GM18951 (cell line): ENCODE measurements around the gene FAM13A.

ENCODE experiments used
- POLR2A ChIP-seq: IDR thresholded peaks from 4 replicates; pipeline ENCODE4 v1.6.1; 2011; ENCODE audit warnings: mild to moderate bottlenecking; ENCODE audit not compliant: insufficient read length, insufficient read depth; ENCODE audit errors: extremely low read depth
- in situ Hi-C: fragments of 300-500 bp; cut with MboI; formaldehyde crosslinking; loops from one replicate; pipeline ENCODE4 v1.12.0; 2022; ENCODE audit warnings: low sequenced_read_pairs, mixed read lengths, inconsistent platforms; ENCODE audit not compliant: unreplicated experiment

Gene FAM13A

DNA sequence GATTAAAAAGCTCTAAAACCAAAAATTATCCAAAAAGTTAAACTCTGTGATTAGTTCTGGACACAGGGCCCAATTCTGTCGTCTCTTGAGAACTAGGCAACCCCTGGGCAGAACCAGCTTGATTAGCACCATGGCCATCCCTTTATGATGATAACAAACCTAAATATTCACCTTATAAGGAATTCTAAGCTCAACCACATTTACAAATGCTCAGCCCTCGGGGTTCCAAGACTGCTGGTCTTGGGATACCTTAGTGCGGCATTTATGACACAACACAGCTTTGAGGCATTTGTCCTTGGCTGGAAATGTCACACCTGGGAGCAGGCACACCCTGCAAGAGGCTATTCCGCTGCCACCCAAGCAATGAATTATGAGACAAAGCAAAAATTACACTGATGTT, 331.8 kb downstream of the FAM13A start:
- in situ Hi-C loops: no loop called here
- TF ChIP-seq POLR2A: no peak

DNA sequence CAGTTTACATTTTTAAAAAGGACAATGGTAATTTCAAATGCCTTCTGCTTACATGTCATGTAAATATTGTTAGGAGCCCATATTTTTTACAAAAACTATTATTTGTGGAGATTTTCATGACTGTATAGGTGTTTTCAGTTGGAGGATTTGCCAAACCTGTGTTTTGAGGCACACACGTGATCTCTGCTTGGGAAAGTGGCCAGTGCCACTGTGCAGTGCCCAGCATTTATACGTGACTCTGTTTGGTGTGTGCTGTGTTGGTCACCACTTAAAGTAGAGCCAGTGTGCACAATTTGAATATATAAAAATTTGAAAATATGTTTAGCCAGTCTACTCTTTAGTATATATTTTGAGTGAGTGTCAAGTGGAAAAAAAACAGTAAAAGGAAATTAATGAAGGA, 332.6 kb downstream of the FAM13A start:
- in situ Hi-C loops: no loop called here
- no peak for TF ChIP-seq POLR2A

DNA sequence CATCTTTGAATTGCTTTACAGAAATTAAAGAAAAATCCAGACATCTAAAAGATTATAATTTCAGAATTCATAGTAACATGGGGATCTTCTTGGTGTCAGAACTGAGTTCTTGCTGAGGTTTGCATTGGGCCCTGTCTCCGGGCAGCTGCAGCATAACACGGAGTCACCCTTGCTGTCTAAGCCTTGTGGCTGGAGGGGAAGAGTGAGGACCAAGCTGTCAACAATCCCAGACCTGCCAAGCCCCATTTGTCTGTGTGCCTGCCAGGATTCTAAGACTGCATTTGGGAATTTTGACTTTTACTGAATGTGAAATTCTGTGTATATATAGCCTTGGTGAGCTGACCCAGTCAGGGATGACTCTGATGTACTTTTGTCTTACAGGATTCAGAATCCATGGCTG, 334.2 kb downstream of the FAM13A start:
- TF ChIP-seq POLR2A: no peak
- in situ Hi-C loops: no loop called here

DNA sequence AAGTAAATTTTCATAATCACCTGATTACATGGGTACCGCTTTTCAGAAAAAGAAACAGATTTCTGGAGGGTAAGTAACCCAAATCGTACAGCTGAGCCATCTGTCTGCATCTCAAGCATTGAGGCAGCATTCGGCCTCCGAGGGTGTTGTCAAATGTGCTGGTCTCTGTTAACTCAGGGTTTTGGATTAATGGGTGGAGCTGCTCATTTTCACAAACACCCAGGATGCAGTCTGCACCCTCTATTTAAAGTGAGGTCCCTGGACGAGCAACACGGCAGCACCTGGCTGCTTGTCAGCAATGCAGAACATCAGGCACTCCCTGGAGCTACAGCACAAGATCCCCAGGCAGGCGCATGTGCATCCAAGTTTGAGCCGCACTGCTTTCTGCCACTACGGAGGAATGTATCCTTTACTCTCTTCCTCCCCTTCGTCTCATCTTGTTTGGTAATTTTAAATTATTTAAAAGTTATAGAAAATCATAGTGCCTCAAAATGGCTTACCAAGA, 334.7 kb downstream of the FAM13A start:
- in situ Hi-C loops: no loop called here
- no peak for TF ChIP-seq POLR2A

DNA sequence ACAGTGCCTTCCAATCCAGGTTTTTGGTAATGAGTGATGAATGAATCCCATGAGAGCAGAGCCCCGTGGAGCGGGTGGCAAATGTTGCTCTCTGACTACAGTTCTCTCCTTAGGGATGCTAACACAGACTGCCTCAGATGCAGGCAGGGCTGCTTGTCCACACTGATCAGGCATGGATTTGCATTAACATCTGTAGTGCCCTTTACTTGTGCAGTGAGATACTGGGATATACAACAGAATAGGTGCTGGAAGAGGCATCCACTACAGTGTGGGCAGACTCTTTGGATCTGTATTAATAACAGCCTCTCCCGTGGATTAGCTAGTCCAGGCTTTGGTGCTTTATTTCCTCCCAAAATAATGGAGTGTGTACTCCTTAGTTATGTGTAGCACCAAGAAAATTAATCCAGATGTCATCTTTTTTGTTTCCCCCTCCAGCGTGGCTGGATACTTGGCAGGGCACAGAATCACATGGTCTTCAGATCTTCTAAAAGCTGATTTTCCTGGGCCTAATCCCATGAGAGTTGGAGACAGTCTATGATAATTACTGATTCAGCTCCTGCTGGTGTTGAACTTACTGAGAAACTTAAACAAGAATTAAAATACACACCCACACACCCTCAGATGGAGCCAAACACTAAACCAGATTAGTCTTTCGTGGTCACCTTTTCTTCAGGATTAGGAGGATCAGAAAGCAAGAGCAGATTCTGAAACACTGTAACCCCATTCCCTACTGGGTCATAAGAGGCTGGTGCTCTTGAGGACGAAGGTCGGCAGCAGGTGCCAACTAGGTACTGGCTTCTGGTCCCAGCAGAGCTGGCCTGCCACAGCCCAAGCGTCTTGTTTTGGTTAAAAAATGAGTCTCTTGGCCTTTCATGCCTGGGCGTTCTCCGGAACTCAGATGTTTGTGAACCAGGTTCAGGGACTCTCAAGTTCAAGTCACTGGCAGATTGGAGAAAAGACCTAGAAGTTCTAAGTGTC, 336.2 kb downstream of the FAM13A start:
- in situ Hi-C loops: no loop called here

DNA sequence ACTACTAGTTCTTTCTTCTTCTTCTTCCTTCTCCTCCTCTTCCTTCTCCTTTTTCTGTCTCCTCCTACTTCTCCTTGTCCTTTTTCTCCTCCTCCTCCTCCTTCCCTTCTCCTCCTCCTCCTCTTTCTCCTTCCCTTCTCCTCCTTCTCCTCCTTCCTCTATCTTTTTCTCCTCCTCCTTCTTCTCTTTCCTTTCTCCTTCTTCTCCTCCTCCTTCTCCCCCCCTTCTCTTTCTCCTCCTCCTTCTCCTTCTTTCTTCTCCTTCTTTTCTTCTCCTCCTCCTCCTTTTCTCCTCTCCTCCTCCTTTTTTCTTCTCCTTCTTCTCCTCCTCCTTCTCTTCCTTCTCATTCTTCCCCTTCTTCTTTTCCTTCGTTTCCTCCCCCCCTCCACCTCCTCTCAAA, 337.6 kb downstream of the FAM13A start:
- no peak for TF ChIP-seq POLR2A
- in situ Hi-C loops: no loop called here

More for the DNA sequence above, 336.2 kb downstream of the FAM13A start:
- no peak for TF ChIP-seq POLR2A

DNA sequence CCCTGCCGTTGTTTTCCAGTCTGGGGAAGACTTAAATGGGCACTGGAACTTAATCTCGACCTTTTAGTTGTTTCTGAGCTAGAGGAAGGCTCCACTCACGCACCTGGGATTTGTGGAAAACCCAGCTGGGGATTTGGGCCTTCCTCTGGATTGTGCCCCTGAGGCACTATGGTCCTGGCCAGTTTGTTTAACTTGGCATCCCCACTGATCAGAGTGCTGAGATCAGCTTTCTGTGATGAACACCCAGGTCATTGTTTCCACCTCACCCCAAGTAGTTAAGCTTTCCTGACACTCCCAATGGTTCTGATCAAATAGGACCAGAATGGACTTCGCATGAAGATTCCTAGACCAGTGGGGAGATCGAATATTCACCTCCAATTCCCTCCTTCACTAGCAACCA, 338.9 kb downstream of the FAM13A start:
- in situ Hi-C loops: no loop called here
- TF ChIP-seq POLR2A: no peak

DNA sequence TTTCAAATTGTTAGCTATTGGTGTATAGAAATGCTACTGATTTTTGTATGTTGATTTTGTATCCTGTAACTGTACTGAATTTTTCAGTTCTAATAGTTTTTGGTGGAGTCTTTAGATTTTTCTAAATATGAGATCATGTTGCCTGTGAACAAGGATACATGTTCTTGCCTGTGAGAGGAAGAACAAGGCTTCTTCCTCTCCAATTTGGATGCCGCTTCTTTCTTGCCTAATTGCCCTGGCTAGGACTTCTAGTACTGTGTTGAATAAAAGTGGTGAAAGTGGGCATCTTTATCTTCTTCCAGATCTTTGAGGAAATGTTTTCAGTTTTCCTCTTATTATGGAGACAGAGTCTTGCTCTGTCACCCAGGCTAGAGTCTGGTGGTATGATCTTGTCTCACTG, 343.2 kb downstream of the FAM13A start:
- in situ Hi-C loops: no loop called here
- no peak for TF ChIP-seq POLR2A

DNA sequence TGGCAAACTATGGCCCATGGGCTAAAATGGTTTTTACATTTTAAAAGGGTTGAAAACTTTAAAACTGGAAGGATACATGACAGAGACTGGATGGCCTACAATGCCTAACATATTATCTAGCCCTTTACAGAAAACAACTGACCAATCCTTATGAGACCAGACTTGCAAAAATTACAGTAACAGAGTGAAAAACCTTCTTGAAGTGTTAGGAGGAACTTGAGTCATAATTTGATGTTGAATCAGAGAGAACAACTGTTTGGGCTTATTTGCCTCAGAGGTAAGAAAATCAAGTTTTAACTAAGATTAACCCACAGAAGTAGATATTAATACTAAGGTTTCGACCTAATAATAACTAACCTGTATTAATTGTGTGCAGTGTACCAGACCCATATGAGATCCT, 347.0 kb downstream of the FAM13A start:
- no peak for TF ChIP-seq POLR2A
- in situ Hi-C loops: no loop called here

DNA sequence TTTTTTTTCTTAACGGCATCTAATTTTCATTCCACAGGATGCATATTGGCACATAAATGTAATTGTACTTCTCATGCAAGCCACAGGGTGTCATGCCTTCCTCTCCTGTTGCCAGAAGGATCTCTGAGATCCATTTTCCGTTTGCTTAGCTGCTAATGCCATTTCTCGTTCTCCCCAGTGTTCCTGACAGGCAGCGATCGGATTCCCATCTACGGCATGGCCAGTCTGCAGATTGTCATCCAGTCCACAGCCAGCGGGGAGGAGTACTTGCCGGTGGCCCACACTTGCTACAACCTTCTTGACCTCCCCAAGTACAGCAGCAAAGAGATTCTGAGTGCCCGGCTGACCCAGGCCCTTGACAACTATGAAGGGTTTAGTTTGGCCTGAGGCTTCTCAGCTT, 350.4 kb downstream of the FAM13A start:
- no peak for TF ChIP-seq POLR2A
- in situ Hi-C loops: no loop called here

DNA sequence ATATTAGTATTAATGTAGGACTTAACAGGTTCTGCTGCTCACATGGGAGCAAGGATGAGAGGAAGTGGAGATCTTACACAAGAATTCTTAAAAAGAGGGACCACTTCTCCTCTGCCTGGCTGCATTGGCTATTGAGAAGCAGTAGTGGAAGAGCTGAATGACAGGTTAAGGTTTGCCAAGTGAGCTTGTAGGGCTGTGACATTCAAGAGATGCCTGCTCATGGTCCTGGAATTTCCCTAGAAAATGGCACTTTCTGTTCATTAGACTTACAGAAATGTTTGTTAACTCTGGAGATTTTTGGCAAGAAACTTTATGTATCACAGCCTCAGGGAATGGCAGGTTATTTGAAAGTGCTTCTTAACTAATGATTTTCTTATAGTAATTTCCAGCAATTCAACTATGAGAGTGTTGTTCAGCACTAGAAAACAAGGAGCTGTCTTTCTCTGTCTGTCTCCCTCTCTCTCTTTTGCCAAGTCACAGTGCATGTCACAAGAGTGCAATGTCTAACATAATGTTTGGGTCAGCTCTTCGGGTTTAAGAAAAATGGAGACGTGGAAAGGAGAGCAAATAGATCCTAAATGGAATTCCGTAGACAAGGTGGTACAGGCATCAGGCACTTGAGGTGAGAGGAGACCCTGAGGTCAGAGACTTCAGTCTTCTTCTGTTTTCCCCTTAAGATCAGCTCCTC, 351.0 kb downstream of the FAM13A start:
- in situ Hi-C loops: no loop called here
- TF ChIP-seq POLR2A: no peak

DNA sequence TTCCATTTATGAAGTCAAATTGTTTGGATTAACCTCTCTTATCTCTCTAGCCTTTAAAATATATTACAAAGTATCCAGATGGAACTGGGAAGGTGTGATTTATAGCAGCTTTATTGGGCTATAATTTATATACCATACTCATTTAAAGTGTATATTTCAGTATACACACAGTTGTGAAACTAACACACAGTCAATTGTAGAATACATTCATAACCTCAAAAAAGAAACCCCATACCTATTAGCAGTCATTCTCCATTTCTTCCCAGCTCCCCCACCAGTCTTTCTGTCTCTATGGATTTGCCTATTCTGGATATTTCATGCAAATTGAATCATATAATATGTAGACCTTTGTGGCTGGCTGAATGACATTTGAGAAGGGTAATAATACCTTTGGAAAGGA, 351.8 kb downstream of the FAM13A start:
- no peak for TF ChIP-seq POLR2A
- in situ Hi-C loops: no loop called here

DNA sequence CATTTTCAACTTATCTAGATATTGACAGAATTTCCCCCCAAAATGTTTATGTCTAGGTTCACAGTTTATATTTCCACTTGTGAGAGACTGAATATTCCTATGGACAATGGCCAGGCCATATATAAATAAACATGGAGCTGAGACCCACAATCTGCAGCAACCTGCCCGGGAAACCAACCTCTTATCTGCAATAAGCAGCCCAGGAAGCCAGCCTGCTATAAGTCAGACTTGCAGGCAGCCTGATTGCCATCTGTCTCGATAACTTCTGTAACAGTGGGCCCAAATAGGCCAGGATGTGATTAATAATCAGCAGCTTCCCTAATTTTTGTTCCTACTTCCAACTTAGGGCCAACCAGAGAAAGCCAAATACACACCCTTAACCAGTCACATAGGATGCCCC, 354.2 kb downstream of the FAM13A start:
- TF ChIP-seq POLR2A: no peak
- in situ Hi-C loops: no loop called here
